Activated CD8-positive, alpha-beta T cell treated with anti-CD3 and anti-CD28 coated beads for 36 hours (primary cell): ENCODE measurements around the gene PCBD1. TPM values are rescaled to one million over a fixed set of nuclear protein-coding genes. Genes with fewer than 3 reads are reported as not detected.

Experiments used
- ATAC-seq: fragments of 200-7000 bp; cut with Tn5 transposase; one replicate; pipeline ENCODE4 v1.10.0; 2021; ENCODE audit warnings: mild to moderate bottlenecking, moderate library complexity
- CTCF ChIA-PET: fragments of 350-600 bp; sonication (Branson Sonifier 250); formaldehyde crosslinking; loops from one replicate; lab custom pipeline; 2021; ENCODE audit warnings: antibody characterized with exemption; lab: Charles Lee
- POLR2A ChIA-PET: fragments of 350-600 bp; sonication (Branson Sonifier 250); formaldehyde crosslinking; loops from one replicate; lab custom pipeline; 2021; ENCODE audit warnings: antibody characterized with exemption; lab: Charles Lee
- DNase-seq: peaks from one replicate; pipeline ENCODE4 v3.0.0-alpha.2; 2020
- H3K27ac Mint-ChIP-seq: one replicate; pipeline ENCODE4 v1.8.0; 2021; ENCODE audit warnings: mild to moderate bottlenecking, mixed read lengths
- H3K27me3 Mint-ChIP-seq: one replicate; pipeline ENCODE4 v1.8.0; 2021; ENCODE audit warnings: mixed read lengths
- H3K36me3 Mint-ChIP-seq: one replicate; pipeline ENCODE4 v1.8.0; 2021; ENCODE audit warnings: low read depth, mixed read lengths
- H3K4me1 Mint-ChIP-seq: one replicate; pipeline ENCODE4 v1.8.0; 2021; ENCODE audit warnings: low read depth, mixed read lengths
- H3K4me3 Mint-ChIP-seq: one replicate; pipeline ENCODE4 v1.8.0; 2021; ENCODE audit warnings: mild to moderate bottlenecking, moderate library complexity, mixed read lengths
- H3K9me3 Mint-ChIP-seq: one replicate; pipeline ENCODE4 v1.8.0; 2021; ENCODE audit warnings: mixed read lengths
- intact Hi-C: fragments of 100-400 bp; cut with micrococcal nuclease; formaldehyde crosslinking; loops from one replicate; pipeline ENCODE4 v1.10.0; 2022
- total RNA-seq, 2 experiments: library from RNA; stranded (reverse); gene quantifications; one replicate each; pipeline ENCODE4 v1.2.3, GENCODE V29; 2021
- TF ChIP-seq, protein P1 (sequence below): fragments of 200-600 bp; IDR thresholded peaks from one replicate; pipeline ENCODE4 v1.8.0; 2022; ENCODE audit warnings: antibody characterized with exemption, mild to moderate bottlenecking

The PCBD1 gene
- total RNA-seq, 2 experiments from 2014 or later = 40.0 to 41.5 TPM

DNA sequence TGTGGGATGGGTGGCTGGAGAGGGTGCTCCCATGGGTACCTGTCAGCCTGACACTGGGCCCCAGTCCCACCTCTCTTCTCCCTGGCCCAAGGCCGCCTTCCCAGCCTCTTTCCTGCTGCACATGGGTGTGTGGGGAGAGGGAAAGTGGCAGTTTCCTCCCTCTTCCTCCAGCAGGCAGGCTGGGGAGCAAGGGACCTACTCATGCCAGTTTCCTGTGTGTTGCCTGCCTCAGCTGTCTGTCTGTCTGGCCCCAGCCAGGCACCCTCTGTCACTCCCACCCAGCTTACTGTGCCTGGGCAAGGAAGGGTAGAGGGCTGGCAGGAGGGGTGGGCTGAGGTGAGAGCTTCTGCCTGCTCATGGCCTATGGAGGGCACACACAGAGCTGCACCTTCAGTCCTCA, 46.3 kb upstream of the PCBD1 start:
- no peak for ATAC-seq
- ChIA-PET CTCF (interaction anchor here (1.8 kb wide), 1 partner anchor 10 kb away, joined by 4 read pairs; no protein-coding TSS in a partner anchor), POLR2A (interaction anchor here (0.8 kb wide), 1 partner anchor 446 kb away, joined by 3 read pairs; no protein-coding TSS in a partner anchor)
- no peak overlapping the region for H3K4me3 Mint-ChIP-seq
- no peak overlapping the region for H3K27ac Mint-ChIP-seq
- TF ChIP-seq, protein P1, sequence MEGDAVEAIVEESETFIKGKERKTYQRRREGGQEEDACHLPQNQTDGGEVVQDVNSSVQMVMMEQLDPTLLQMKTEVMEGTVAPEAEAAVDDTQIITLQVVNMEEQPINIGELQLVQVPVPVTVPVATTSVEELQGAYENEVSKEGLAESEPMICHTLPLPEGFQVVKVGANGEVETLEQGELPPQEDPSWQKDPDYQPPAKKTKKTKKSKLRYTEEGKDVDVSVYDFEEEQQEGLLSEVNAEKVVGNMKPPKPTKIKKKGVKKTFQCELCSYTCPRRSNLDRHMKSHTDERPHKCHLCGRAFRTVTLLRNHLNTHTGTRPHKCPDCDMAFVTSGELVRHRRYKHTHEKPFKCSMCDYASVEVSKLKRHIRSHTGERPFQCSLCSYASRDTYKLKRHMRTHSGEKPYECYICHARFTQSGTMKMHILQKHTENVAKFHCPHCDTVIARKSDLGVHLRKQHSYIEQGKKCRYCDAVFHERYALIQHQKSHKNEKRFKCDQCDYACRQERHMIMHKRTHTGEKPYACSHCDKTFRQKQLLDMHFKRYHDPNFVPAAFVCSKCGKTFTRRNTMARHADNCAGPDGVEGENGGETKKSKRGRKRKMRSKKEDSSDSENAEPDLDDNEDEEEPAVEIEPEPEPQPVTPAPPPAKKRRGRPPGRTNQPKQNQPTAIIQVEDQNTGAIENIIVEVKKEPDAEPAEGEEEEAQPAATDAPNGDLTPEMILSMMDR = no peak
- no peaks in the 10 kb centered on the region for H3K4me1 Mint-ChIP-seq
- no peaks in the 10 kb centered on the region for H3K36me3 Mint-ChIP-seq
- H3K27me3 Mint-ChIP-seq = no peaks in the 10 kb centered on the region
- intact Hi-C loops = no loop called here
- no peak for DNase-seq
- H3K9me3 Mint-ChIP-seq = no peaks in the 10 kb centered on the region

DNA sequence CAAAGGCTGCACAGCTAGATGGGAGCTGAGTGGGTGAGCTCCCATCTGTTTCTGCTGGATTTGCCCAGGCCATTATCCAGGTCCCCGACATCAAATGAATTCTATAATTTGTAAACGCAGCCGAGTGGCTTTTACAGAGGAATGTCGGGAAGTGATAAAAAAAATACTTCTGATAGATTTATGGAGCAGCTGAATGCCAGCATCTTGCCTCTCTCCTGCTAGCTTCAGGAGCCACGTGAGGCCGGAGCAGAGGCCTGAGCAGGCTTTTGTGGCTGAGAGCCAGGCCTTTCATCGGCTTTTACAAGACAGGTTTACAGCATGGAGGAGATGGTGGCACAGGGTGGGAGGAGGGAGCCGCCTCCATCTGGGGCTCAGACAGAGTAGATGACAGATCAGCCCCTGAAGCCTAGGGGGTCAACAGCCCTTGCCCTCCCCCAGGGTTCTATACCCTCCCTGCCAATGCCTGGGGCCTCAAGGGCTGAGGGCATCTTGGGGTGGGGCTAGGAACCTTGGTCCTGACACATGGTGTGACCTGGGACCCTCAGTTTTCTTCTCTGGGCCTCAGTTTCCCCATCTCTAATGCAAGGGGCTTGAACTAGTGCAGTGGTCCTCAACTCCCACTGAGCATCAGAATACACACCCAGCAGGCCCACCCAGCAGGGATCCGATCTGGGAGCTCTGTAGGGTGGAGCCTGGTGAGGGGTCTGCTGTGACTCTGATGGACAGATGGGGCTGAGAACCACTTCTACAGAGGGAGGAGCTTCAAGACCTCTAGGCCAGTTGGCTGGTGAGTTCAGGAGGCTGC, 44.2 kb upstream of the PCBD1 start:
- DNase-seq (no peak), ATAC-seq (no peak)
- Mint-ChIP-seq H3K27ac (no peak overlapping the region), H3K36me3 (no peaks in the 10 kb centered on the region), H3K4me1 (no peaks in the 10 kb centered on the region), H3K27me3 (no peaks in the 10 kb centered on the region), H3K4me3 (no peak overlapping the region), H3K9me3 (no peaks in the 10 kb centered on the region)
- intact Hi-C loops = no loop called here
- TF ChIP-seq, protein P1 = no peak
- CTCF ChIA-PET = interaction anchor here (1.0 kb wide), 1 partner anchor 8 kb away, joined by 3 read pairs; no protein-coding TSS in a partner anchor
- POLR2A ChIA-PET = no interaction called here

DNA sequence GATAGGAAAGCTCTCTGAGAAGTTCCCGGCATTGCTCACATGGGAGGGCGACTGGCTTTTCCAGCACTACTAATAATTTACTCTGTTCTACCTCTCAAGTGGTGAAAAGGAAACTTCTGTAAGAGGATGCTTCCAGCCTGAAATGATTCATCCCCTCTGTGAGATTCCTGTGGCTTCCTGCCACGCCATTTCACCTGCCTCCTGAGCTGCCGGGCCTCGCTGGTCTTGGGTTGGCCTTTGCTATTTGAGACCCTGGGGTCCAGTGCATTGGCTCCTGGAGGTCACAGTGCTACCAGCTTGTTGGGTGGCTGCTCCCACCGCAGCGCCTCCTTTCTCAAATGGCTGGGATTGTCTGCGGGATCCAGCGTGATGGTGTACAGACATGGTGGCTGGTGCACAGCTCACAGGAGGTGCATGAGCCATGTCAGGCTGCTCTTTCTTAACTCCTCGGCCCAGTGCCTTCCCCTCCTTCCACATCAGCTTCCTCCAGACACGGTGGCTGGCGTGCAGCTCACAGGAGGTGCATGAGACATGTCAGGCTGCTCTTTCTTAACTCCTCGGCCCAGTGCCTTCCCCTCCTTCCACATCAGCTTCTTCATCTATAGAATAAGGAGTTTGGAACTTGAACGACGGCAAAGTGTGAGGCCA, 42.9 kb upstream of the PCBD1 start:
- Mint-ChIP-seq H3K36me3 (no peaks in the 10 kb centered on the region), H3K9me3 (no peaks in the 10 kb centered on the region), H3K27me3 (no peaks in the 10 kb centered on the region), H3K4me3 (no peak overlapping the region), H3K27ac (no peak overlapping the region), H3K4me1 (no peaks in the 10 kb centered on the region)
- ATAC-seq (no peak), DNase-seq (no peak)
- intact Hi-C loops = no loop called here
- CTCF ChIA-PET = interaction anchor here (1.0 to 1.1 kb wide), 2 partner anchors 10 to 28 kb away, joined by 3 to 4 read pairs; no protein-coding TSS in a partner anchor
- POLR2A ChIA-PET = no interaction called here
- TF ChIP-seq, protein P1 = no peak

DNA sequence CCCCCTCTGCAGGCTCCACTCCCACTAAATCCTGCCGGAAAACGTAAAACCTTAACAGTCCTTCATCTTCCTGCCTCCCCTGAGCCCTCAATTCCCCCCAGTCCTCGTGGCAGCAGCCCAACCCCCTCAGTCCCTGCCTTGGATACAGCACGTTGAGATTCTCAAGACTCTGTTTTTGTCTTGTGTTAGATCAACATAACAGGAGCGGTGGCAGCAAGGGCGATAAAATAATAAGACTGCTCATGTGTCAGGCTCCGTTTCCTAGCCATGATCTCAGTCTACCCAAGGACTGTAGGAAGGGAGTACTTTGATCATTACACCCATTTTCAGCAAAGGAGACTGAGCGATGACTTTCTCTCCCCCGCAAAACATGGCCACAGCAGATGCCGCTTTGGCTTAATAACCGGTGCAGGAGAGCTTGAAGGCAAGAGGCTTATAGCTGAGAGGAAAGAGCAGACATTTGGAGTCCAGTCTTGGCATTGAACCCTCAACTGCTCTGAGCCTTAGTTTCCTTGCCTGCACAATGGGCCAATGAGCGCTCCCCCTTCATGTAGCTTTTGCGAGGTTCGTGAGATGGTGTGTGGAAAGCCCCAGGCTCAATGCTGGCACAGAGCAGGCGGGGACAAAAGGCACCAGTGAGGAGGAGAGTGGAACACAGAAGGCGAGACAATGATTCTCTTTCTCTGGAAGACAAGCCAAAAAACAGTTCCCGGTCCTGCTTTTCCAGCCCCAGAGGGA, 42.1 kb upstream of the PCBD1 start:
- H3K4me3 Mint-ChIP-seq = no peak overlapping the region
- POLR2A ChIA-PET = no interaction called here
- no peaks in the 10 kb centered on the region for H3K27me3 Mint-ChIP-seq
- no peaks in the 10 kb centered on the region for H3K4me1 Mint-ChIP-seq
- no peak for DNase-seq
- no peaks in the 10 kb centered on the region for H3K9me3 Mint-ChIP-seq
- ATAC-seq = no peak
- no peak overlapping the region for H3K27ac Mint-ChIP-seq
- CTCF ChIA-PET = interaction anchor here (1.1 kb wide), 1 partner anchor 28 kb away, joined by 4 read pairs; no protein-coding TSS in a partner anchor
- intact Hi-C loops = no loop called here
- TF ChIP-seq, protein P1 = no peak
- H3K36me3 Mint-ChIP-seq = no peaks in the 10 kb centered on the region
